Activated CD4-positive, alpha-beta T cell treated with anti-CD3 and anti-CD28 coated beads, Interleukin-2, Interleukin-4, amounts not matched to agents 100 ng/mL and 50 ng/mL, durations not matched to agents 16 hours and 8 hours (primary cell): ENCODE results near the gene KRT27.
"Not testable (repeated sequence)": the region's sequence is repeated elsewhere in the genome, so short reads cannot be mapped to it uniquely, and the experiment has no call there.

ENCODE experiments used
- DNase-seq: peaks from one replicate; pipeline ENCODE4 v3.0.0-alpha.2; 2020; ENCODE audit warnings: low spot score

The KRT27 gene, protein sequence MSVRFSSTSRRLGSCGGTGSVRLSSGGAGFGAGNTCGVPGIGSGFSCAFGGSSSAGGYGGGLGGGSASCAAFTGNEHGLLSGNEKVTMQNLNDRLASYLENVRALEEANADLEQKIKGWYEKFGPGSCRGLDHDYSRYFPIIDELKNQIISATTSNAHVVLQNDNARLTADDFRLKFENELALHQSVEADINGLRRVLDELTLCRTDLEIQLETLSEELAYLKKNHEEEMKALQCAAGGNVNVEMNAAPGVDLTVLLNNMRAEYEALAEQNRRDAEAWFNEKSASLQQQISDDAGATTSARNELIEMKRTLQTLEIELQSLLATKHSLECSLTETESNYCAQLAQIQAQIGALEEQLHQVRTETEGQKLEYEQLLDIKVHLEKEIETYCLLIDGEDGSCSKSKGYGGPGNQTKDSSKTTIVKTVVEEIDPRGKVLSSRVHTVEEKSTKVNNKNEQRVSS

DNA sequence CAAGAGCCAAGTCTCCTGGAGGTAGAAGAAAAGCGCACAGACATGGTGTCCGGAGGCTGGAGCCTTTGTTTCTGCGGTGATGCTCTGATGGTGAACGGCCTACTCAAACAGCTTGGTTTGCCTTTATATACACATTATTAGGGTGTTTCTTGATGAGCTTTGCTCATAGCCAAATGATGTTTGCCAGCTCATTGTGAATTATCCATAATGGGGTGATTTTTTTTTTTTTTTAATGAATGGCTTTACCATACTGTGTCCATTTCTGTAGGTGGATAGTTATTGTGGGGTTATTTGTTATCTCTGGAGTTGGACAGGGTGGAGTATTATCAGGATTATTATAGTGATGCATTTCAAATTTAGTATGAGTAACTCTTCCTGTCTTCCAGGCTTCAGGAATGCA is at the start of gene KRT27:
TSS of gene KRT27 (minus strand) at position 101 of the 400 bp plus-strand sequence. CDS start at position 44, 57 bp downstream.
- no peak for DNase-seq

DNA sequence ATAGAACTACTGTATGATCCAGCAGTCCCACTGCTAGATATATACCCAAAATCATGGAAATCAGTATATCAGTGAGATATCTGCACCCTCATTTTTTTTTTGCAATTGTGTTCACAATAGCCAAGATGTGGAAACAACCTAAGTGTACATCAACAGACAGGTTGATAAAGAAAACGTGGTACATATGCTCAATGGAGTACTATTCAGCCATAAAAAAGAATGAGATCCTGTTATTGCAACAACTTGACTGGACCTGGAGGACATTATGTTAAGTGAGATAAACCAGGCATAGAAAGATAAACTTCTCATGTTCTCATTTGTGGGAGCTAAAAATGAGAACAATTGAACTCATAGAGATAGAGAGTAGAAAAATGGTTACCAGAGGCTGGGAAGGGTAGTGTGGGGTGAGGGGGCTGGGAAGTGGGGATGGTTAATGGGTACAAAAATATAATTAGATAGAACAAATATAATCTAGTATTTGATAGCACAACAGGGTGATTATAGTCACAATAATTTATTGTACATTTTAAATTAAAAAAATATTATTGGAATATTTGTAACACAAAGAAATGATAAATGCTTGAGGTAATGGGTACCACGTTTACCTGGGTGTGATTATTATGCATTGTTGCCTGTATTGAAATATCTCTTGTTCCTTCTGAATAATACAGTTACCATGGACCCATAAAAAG is 47.9 kb upstream of the KRT27 start:
- no peak for DNase-seq

DNA sequence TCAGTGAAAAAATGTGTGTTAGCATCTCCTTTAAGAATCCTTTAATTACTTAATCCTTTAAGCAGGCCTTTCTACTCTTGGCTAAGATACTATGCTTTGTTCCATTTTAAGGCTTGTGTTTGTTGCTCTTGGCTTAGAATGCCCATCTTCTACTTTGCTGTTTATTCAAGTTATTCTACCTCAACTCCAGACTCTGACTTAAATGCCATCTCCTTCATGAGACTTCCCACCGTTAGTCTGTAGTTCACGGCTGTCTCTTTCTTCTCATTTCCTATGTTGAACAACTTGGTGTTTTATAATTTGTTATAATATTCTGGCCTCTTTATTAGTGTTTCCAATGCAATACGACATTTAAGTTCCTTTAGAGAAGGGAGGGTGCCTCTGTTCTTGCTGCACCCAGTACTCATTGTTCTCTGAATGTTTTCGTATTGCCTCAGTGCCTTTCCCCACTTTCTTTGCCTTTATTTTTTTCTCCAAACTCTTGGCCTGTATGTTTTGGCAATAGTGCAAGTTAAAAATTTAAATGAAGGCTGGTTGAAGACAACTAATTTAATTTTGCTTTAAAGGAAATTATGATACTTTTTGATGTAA is 46.2 kb upstream of the KRT27 start:
- no peak for DNase-seq

DNA sequence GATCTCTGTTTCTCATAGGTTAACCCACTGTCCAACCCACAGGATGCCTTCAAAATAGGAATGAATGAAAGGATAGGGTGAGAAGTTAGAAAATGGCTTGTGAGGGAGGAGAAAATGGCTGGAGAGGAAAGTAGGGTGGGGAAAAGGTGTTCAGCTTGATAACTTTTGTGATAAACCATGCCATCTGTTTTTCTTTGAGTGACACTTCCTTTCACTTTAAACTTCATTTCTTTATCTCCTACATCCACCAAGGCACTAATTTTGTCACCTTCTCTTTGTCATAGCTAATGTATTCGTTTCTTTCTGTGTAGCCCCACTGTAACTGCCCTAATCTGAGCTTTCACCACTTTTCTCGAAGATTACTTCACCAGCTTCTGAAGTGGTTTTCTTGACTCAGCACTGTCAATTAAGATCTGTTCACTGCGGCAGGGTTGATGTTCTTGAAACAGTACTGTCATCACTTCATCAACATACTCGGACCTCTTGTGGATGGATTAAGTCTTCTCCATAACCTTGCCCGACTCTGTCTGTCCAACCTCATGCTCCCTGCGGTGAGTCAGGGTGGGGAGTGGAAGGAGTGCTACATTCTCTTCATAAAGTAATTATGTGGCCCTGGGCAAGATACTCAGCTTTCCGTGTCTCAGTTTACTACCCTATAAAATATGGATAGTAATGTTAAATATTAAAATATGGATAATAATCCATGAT is 45.5 kb upstream of the KRT27 start:
- peak; percentile 23 for DNase-seq

DNA sequence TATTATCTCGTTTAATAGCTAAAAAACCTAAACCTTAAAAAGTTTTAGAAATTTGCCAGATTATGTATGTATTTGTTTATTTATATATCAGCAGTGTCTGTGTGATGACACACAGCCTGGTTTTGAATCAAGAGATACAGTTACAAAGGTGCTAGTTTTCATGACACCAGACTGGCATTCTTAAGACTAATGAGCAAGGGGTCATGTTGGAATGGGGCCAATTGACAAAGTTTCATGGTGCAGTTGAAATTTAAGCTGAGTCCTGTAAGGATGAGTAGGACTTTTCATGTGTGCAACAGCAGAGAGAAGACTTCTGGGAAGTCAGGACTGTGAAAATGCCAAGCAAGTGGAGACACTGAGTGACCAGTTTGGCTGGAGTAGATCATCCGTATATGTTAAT is 43.2 kb upstream of the KRT27 start:
- no peak for DNase-seq

DNA sequence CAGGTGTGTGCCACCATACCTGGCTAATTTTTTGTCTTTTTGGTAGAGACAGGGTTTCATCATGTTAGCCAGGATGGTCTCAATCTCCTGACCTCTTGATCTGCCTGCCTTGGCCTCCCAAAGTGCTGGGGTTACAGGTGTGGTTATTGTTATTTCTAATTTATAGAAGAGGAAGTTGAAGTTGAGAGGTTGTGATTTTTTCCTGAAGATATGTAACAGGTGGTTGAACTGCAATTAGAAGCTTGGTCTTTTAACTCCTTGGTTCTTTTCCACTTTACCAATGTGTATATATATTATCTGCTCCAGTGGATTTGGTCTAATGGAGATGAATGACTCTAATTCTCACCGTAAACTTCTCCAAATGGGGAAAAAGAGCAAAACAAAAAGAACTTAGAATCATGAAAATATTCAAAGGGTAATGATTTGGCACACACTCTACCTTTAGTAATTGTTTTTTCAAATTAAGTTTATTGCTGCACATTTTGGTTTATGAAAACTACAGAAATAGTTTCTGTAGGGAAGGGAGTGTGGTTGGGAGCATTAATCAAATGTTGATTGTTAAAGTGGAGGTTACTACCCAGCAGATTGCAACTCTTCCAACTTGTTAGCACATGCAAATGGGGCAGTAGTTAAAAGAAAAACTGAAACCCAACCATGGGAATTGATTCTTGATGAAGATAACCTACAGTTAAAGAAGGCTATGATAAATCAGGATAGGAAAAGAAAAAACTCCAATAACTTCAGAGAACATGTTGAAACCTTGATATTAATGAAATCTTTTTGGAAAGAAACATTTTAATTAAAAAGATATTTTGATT is 41.9 kb upstream of the KRT27 start:
- no peak for DNase-seq

DNA sequence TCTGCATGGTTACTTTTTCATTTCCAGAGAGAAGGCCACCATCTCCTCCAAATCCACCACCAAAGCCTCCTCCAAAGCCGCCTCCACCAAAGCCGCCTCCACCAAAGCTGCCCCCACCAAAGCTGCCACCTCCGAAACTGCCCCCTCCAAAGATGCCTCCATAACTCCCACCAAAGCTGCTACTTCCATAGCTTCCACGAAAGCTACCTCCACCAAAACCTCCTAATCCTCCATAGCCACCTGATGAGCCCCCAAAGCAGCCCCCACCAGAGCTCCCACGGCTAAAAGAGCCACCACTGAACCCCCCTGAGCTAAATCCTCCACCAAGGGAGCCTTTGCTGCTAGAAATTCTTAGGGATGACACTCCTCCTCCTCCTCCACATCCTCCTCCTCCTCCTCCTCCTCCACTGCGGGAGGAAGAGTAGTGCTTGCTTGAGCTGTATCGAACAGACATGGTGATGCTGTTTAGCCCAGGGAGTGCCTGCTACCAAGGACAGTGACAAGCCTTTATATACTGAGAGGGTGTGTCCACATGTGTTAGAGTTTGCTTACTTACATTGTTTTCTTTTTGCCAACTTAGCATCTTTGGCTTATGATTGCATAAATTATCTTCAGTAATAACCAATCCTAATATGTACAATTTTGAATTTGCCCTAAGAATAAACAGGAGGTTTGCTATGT is 39.9 kb upstream of the KRT27 start, which contains the start of gene KRT10:
TSS of gene KRT10 (minus strand) at position 483 of the 681 bp plus-strand sequence. CDS start at position 454, 29 bp downstream.
- DNase-seq: no peak

DNA sequence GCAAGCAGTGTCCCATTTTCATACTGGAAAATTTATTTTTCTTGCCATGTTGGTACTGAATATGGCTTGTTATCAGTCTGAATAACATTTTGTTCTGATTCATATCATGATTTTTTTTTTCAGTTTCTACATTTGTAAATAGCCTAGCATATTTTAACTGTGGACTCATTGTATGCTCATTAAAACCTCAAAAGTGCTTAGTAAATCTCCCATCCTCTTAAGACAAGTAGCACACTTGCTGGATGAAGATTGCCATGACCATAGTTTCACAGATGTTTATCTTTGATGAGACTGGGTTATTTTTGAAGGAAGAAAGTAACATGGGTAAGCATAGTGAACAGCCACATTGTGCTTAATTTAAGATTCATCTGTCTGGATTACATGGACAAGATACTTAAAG is 39.2 kb upstream of the KRT27 start:
- no peak for DNase-seq

DNA sequence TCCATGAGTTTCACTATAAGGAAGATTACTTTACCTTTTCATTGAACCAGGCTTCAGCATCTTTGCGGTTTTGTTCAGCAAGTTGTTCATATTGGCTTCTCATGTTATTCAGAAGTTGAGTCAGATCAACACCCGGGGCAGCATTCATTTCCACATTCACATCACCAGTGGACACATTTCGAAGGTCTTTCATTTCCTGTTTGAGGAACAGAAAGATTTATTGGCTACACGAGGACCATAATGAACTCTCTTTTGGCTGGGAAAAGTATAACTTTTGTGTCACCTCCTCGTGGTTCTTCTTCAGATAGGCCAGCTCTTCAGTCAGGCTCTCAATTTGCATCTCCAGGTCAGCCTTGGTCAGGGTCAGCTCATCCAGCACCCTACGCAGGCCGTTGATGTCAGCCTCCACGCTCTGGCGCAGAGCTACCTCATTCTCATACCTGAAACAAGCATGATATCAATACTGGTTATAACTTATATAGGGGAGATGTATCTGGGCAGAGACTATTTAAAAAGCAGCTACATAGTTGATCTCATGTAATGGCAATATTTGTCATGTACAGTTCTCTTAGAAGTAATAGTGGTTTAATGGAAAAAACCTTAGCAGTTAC is 38.0 kb upstream of the KRT27 start:
- peak; percentile 53 for DNase-seq

DNA sequence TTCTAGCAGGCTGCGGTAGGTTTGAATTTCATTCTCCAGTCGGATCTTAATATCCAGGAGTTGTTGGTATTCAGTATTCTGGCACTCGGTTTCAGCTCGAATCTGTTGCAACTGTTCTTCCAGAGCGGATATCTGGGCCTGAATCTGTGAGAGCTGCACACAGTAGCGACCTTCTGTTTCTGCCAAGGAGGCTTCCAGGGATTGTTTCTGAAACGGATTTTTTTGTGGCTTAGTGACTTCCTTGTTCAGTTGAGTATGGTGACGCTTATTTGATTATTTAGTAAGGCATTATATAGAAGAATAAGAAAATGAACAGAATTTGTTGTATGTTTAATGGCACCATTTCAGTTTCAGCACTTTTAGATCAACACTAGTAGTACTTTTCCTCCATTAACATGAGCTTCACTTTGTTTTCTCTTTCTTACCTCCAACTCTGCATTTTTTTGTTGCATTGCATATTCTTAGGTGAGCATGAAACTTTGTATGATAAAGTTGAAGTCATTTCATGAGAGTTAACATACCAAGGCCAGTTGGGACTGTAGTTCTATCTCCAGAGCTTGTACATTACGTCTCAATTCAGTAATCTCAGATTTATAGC is 37.3 kb upstream of the KRT27 start:
- DNase-seq: no peak

DNA sequence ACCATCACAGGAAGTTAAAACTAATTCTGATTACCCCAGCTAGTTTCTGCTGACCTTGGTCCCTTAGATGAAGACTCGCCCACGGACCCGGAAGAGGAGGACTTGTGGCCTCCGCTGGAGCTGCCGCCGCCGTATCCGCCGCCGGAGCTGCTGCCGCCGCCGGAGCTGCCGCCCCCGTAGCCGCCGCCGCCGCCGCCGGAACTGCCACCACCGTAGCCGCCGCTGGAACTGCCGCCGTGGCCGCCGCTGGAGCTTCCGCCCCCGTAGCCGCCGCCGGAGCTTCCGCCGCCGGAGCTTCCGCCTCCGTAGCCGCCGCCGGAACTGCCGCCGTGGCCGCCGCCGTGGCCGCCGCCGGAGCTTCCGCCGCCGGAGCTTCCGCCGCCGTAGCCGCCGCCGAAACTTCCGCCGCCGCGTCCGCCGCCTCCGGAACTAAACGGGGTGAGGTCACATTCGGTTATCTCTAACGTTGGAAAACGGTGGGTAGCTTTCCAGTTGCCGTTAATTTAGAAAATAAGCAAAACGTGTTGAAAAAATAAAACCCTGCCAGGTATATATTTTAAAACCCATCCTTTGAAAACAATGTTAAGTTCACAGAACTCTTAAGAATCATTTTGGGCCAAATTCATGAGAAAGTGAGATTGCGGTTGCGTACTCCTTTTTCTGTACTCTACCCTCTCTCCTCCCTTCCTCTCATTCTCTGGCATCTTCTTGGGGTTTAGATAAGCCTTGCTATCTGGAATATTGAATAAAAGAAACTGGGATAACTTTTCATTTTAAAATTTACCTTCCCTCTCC is 36.6 kb upstream of the KRT27 start:
- DNase-seq: peak; percentile 82

DNA sequence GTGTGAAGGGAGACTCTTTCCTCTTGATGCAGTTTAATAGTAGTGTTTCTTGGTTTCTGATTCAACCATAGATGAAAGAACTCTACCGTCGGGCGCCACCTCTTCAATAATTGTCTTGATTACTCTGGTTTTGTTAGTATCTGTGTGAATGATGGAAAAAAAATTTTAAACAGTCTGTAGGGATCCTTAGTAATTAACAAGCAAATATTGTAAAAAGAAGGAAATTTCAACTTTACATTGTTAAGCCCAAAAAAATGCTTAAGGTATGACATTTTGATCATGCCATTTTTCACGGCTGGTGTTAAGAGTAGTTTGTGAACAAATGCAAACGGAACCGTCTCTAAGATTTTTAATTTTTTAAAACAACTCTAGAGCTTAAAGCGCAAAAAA is 36.0 kb upstream of the KRT27 start:
- no peak for DNase-seq

DNA sequence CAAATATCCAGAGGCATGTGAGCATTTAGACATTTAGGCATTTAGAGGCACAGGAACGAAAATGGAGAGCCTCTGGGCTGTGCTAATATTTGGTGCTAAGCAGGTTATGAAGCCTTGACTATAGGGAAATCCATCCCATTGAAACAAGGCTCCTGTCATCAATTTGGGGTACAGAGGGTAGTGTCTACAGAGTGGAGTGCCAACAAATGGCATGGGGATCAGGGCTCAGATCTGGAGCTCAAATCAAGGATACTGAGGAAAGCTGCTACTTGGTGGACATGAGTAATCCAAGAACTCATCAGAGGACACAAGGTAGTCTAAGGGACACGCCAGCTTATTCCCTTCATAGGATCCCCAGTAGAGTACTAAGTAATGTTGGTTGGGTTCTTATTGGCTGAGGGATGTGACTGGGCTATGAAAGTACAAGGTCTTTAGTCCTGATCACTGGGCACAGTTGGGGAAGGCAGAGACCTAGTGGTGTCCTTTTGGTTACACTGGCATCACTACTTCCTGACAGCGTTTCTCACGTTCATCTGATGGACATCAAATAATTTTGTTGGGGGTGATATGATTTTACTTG is 34.8 kb upstream of the KRT27 start:
- no peak for DNase-seq

DNA sequence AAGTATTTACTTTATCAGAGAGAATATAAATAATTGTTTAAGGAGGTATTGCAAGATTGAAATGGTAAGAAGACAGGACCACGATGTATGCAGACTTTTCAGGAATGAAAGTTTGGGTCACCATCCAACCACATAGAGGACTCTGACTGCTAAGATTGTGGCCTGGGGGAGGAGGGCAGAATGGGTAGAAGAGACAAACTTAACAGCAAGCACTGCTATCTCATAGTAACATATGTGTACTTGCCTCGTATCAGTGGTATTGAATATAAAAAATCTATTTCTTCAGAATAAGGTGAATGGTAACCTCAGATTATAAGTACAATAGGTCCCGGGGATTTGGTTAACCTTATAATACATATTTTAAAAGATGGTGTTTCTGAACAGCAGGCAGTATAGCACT is 34.2 kb upstream of the KRT27 start:
- no peak for DNase-seq

DNA sequence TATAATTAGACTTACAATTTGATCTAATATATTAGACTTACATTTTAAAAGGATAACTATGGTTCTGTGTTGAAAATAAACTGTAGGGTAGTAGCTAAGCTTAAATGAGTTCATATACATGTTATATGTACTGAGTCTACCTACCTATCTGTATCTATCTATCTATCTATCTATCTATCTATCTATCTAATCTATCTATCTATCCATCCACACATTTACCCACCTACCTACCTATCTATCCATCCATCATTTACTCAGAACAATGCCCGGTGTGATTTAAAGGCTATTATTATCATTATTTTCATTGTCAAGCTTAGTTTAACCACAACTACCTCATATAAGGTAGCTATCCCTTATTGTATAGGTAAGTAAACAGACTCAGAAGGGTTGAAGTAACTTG is 33.0 kb upstream of the KRT27 start:
- DNase-seq: no peak

DNA sequence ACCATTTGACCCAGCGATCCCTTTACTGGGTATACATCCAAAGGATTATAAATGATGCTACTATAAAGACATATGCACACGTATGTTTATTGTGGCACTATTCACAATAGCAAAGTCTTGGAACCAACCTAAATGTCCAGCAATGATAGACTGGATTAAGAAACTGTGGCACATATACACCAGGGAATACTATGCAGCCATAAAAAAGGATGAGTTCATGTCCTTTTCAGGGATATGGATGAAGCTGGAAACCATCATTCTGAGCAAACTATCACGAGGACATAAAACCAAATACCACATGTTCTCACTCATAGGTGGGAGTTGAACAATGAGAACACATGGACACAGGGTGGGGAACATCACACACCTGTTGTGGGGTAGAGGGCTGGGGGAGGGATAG is 32.3 kb upstream of the KRT27 start:
- DNase-seq: not testable (repeated sequence)

DNA sequence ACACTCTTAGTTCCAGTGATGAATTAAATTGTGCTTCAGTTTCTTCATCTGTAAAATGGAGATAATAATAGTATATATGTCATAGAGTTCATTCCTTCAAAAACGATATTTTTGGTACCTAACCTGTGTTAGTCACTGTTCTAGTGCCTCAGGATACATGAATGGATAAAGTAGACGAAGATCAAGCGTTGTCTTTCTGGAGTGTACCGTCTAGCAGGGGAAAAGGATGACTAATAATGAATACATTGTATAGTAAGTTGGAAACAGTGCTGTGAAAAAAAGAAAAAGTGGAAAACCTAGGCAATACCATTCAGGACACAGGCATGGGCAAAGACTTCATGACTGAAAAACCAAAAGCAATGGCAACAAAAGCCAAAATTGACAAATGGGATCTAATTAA is 31.5 kb upstream of the KRT27 start:
- no peak for DNase-seq

DNA sequence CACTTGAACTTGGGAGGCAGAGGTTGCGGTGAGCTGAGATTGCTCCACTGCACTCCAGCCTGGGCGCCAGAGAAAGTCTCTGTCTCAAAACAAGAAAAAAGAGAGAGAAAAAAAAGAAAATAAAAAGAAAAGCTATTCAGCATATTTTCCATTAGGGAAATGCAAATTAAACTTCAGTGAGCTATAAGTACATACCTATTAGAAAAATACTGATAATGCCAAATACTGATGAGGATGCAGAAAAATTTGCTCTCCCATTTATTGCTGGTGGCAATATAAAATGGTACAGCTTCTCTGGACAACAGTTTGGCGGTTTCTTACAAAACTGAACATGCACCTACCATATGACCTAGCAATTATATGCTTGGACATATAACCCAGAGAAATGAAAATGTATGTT is 30.3 kb upstream of the KRT27 start:
- no peak for DNase-seq

DNA sequence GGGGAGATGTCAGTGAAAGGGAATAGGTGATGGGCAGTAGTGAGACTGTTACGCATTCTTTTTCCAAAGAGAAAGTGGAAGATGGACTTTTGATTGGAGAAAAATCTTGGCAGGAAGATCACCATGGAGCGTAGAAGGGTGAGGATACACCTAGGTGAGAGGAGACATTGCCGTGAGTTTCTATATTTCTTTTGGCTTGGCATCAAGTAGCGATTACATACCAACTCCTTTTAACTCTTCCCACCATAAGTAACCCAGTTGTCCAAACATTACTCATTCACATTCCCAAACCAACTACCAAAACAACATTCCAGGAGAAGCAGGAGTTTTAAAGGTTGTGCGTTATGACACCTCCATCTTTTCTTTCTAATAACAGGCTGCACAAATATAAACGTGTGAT is 28.1 kb upstream of the KRT27 start:
- DNase-seq: no peak
